ENCODE data around the gene SEMA4D. TPM values are rescaled to one million over a fixed set of nuclear protein-coding genes. Genes with fewer than 3 reads are reported as not detected.
"Not testable (repeated sequence)": the region's sequence is repeated elsewhere in the genome, so short reads cannot be mapped to it uniquely, and the experiment has no call there.

The SEMA4D gene
- total and polyA plus RNA-seq, 2 of the 13 experiments (the other 11 are each of a cell fraction or from before 2014, with no cell fraction given), result 0.13 to 0.16 TPM

DNA sequence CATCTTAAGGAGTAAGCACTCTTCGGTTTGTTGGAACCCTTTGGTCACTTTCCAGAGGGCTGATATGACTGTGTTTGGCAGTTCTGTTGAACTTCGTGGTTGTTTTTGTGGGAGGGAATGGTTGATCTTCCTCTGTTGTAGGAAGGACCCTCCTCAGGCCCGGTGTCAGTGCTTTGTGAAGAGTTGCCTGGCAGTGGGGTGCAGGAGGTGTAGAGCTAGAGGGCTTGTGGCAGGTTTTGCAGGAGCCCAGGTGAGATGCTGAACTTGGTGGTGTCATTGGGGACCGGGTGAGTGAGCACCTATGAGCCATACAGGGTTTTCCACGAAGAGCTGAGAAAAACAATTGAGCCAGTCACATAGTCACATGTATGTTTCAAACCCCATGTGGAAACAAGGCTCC lies 152.4 kb downstream of the SEMA4D start:
- in situ Hi-C loops (cut with HindIII; ENCODE audit: extremely low pct_ligation_motif_present, low pct_unique_long_range_greater_than_20kb), result no loop called here
- H3K27me3 ChIP-seq (ENCODE audit: control insufficient read depth in 1 of 2, insufficient read depth in 2 of 2, low read length in 2 of 2), result no peaks in the 10 kb centered on the region
- intact Hi-C loops (cut with micrococcal nuclease; ENCODE audit: unreplicated experiment), result no loop called here

GRCh38 chr9:89343812-89344211 lies 154.1 kb downstream of the SEMA4D start:
- H3K4me2 ChIP-seq (ENCODE audit: low read depth, low read length); DNase-seq (ENCODE audit: low spot score); H3K9ac ChIP-seq (ENCODE audit: insufficient read depth, low read depth, low read length); intact Hi-C loops (cut with micrococcal nuclease; ENCODE audit: unreplicated experiment); POLR2A ChIA-PET; H2AFZ ChIP-seq (ENCODE audit: low read length); CTCF ChIA-PET (ENCODE audit: low intra/inter-chr PET ratio, low total read pairs); H3K4me1 ChIP-seq (ENCODE audit: insufficient read depth, low read length); in situ Hi-C loops (cut with HindIII; ENCODE audit: extremely low pct_ligation_motif_present, low pct_unique_long_range_greater_than_20kb); FAIRE-seq; H3K27me3 ChIP-seq (ENCODE audit: control insufficient read depth in 1 of 2, insufficient read depth in 2 of 2, low read length in 2 of 2); ATAC-seq; H3K9me3 ChIP-seq (ENCODE audit: low read length); BruUV-seq (replicated peaks); H3K27ac ChIP-seq (ENCODE audit: extremely low read length, insufficient read depth, low read length); H3K79me2 ChIP-seq (ENCODE audit: insufficient read depth, low read length); H3K4me3 ChIP-seq (replicated peaks in 1 of 3; ENCODE audit: insufficient read depth in 1 of 3, low read depth in 2 of 3, low read length in 3 of 3); H4K20me1 ChIP-seq (ENCODE audit: insufficient read depth, low read length): not testable (repeated sequence)
- WGBS (ENCODE audit: low lambda C conversion rate), result 99% methylated on average over 7 of the region's 7 CpGs
- peaks cover 14 to 70% of the 10 kb centered on the region in 2 experiments; a peak in 4 of 5 replicates for H3K36me3 ChIP-seq (replicated peaks in 1 of 2; ENCODE audit: control insufficient read depth in 1 of 2, insufficient read depth in 2 of 2, low read length in 2 of 2)

More for the DNA sequence above, 152.4 kb downstream of the SEMA4D start:
- H3K4me2 ChIP-seq (ENCODE audit: low read depth, low read length), result no peak overlapping the region
- TF ChIP-seq ZNF501 (CRISPR knock-in tag; IDR thresholded peaks at IDR 0.05) (no peak), PRMT3 (CRISPR knock-in tag; IDR thresholded peaks at IDR 0.05; ENCODE audit: borderline replicate concordance, low read depth) (no peak), ZSCAN29 (CRISPR knock-in tag; conservative IDR thresholded peaks at IDR 0.05) (no peak), HNRNPLL (IDR thresholded peaks at IDR 0.05; ENCODE audit: low read depth, low read length, poor library complexity, severe bottlenecking) (no peak), ZBTB25 (CRISPR knock-in tag; IDR thresholded peaks at IDR 0.05) (no peak), ZNF30 (CRISPR knock-in tag; IDR thresholded peaks at IDR 0.05) (no peak), NKX3-1 (CRISPR knock-in tag; IDR thresholded peaks at IDR 0.05) (no peak), POLR2AphosphoS5 (IDR thresholded peaks at IDR 0.05; ENCODE audit: low read depth, low read length) (no peak), HOXA9 (CRISPR knock-in tag; IDR thresholded peaks at IDR 0.05; ENCODE audit: borderline replicate concordance) (no peak), ZFP37 (CRISPR knock-in tag; IDR thresholded peaks at IDR 0.05; ENCODE audit: borderline replicate concordance) (no peak), DNMT3B (CRISPR knock-in tag; conservative IDR thresholded peaks at IDR 0.05) (no peak)
- TF ChIP-seq, protein P1, sequence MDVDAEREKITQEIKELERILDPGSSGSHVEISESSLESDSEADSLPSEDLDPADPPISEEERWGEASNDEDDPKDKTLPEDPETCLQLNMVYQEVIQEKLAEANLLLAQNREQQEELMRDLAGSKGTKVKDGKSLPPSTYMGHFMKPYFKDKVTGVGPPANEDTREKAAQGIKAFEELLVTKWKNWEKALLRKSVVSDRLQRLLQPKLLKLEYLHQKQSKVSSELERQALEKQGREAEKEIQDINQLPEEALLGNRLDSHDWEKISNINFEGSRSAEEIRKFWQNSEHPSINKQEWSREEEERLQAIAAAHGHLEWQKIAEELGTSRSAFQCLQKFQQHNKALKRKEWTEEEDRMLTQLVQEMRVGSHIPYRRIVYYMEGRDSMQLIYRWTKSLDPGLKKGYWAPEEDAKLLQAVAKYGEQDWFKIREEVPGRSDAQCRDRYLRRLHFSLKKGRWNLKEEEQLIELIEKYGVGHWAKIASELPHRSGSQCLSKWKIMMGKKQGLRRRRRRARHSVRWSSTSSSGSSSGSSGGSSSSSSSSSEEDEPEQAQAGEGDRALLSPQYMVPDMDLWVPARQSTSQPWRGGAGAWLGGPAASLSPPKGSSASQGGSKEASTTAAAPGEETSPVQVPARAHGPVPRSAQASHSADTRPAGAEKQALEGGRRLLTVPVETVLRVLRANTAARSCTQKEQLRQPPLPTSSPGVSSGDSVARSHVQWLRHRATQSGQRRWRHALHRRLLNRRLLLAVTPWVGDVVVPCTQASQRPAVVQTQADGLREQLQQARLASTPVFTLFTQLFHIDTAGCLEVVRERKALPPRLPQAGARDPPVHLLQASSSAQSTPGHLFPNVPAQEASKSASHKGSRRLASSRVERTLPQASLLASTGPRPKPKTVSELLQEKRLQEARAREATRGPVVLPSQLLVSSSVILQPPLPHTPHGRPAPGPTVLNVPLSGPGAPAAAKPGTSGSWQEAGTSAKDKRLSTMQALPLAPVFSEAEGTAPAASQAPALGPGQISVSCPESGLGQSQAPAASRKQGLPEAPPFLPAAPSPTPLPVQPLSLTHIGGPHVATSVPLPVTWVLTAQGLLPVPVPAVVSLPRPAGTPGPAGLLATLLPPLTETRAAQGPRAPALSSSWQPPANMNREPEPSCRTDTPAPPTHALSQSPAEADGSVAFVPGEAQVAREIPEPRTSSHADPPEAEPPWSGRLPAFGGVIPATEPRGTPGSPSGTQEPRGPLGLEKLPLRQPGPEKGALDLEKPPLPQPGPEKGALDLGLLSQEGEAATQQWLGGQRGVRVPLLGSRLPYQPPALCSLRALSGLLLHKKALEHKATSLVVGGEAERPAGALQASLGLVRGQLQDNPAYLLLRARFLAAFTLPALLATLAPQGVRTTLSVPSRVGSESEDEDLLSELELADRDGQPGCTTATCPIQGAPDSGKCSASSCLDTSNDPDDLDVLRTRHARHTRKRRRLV (CRISPR knock-in tag; IDR thresholded peaks at IDR 0.05), result no peak
- no peaks in the 10 kb centered on the region for H3K9me3 ChIP-seq (ENCODE audit: low read length)
- no peak for FAIRE-seq
- no peaks in the 10 kb centered on the region for H3K79me2 ChIP-seq (ENCODE audit: insufficient read depth, low read length)
- no peak for DNase-seq (ENCODE audit: low spot score)
- H2AFZ ChIP-seq (ENCODE audit: low read length), result no peak overlapping the region
- H3K9ac ChIP-seq (ENCODE audit: insufficient read depth, low read depth, low read length), result no peak overlapping the region
- BruUV-seq (replicated peaks), result no TSS peak
- ChIA-PET CTCF (ENCODE audit: low intra/inter-chr PET ratio, low total read pairs) (no interaction called here), POLR2A (no interaction called here)
- no peaks in the 10 kb centered on the region for H4K20me1 ChIP-seq (ENCODE audit: insufficient read depth, low read length)
- H3K27ac ChIP-seq (ENCODE audit: extremely low read length, insufficient read depth, low read length), result no peak overlapping the region
- WGBS (ENCODE audit: low lambda C conversion rate), result 97% methylated on average over 5 of the region's 5 CpGs
- peaks cover 4% of the 10 kb centered on the region for H3K4me1 ChIP-seq (ENCODE audit: insufficient read depth, low read length)
- no peak for ATAC-seq
- H3K4me3 ChIP-seq (replicated peaks in 1 of 3; ENCODE audit: insufficient read depth in 1 of 3, low read depth in 2 of 3, low read length in 3 of 3), result no peak overlapping the region
- peaks cover 19 to 73% of the 10 kb centered on the region in 2 experiments for H3K36me3 ChIP-seq (replicated peaks in 1 of 2; ENCODE audit: control insufficient read depth in 1 of 2, insufficient read depth in 2 of 2, low read length in 2 of 2)
